HCT116 (cell line): ENCODE measurements around the gene TFF2. TPM values are rescaled to one million over a fixed set of nuclear protein-coding genes. Genes with fewer than 3 reads are reported as not detected.

Experiments used
- ATAC-seq: fragments of 200-7000 bp; cut with Tn5 transposase; 2 replicates; pipeline ENCODE4 v1.9.1; 2020; ENCODE audit warnings: mild to moderate bottlenecking, moderate library complexity
- BruUV-seq: library from RNA; stranded (reverse); fragments of 400-500 nt; replicated peaks from 2 replicates; lab custom pipeline; 2021; lab: Mats Ljungman, UMichigan
- CTCF ChIA-PET: fragments of 300-600 bp; sonication (Branson Sonifier 250); formaldehyde crosslinking; loops from one replicate; lab custom pipeline; 2021; ENCODE audit warnings: antibody characterized with exemption; lab: Charles Lee
- POLR2A ChIA-PET: fragments of 300-600, 350-600 bp; sonication (Branson Sonifier 250); formaldehyde crosslinking; loops from one replicate; lab custom pipeline; 2021; ENCODE audit warnings: antibody characterized with exemption; lab: Charles Lee
- RAD21 ChIA-PET, 2 experiments: fragments of 300-600 bp; sonication (Branson Sonifier 250); formaldehyde crosslinking; loops; one replicate each; lab custom pipeline; 2023; ENCODE audit warnings: low total read pairs in 2 of 2; ENCODE audit not compliant: uncharacterized antibody in 2 of 2, unreplicated experiment in 2 of 2, low non-redundant PET in 1 of 2; lab: Charles Lee
- DNase-seq: peaks from one replicate; pipeline ENCODE4 v3.0.0-alpha.2; 2010; ENCODE audit warnings: low read depth, low spot score
- H2AFZ ChIP-seq: fragments of 200-600 bp; shearing (Covaris generic), sonication (generic); 2 replicates; pipeline ENCODE4 v1.6.1; 2017; ENCODE audit warnings: low read depth, mixed run types, mixed read lengths, antibody characterized with exemption, low read length; ENCODE audit not compliant: poor library complexity, severe bottlenecking
- H3K27ac ChIP-seq: 2 replicates; pipeline ENCODE4 v1.5.1; 2012; ENCODE audit warnings: low read depth, low read length
- H3K27me3 ChIP-seq: fragments of 200-600 bp; sonication (generic); 2 replicates; pipeline ENCODE4 v1.6.1; 2016; ENCODE audit warnings: mixed run types, low read length, mixed read lengths; ENCODE audit not compliant: insufficient read depth
- H3K36me3 ChIP-seq, 2 experiments: fragments of 200-500 bp in 1 of 2; fragments of 200-600 bp in 1 of 2; sonication (Bioruptor generic) in 1 of 2; sonication (generic) in 1 of 2; 2 replicates each; pipeline versions ENCODE4 v1.5.1 to v1.6.1; 2014 to 2016; ENCODE audit warnings: low read length in 2 of 2, inconsistent platforms in 1 of 2, mixed read lengths in 1 of 2, mixed run types in 1 of 2; ENCODE audit not compliant: insufficient read depth in 2 of 2, control insufficient read depth in 1 of 2
- H3K4me1 ChIP-seq, 2 experiments: fragments of 200-600 bp in 1 of 2; sonication (generic) in 1 of 2; 2 replicates each; pipeline versions ENCODE4 v1.5.1 to v1.6.1; 2012 to 2017; ENCODE audit warnings: low read length in 2 of 2, inconsistent platforms in 1 of 2, mild to moderate bottlenecking in 1 of 2, mixed read lengths in 1 of 2, mixed run types in 1 of 2, moderate library complexity in 1 of 2; ENCODE audit not compliant: insufficient read depth in 2 of 2, control insufficient read depth in 1 of 2
- H3K4me2 ChIP-seq: fragments of 200-600 bp; sonication (generic); 2 replicates; pipeline ENCODE4 v1.6.1; 2017; ENCODE audit warnings: mixed run types, low read length, mixed read lengths
- H3K4me3 ChIP-seq, 2 experiments: fragments of 200-600 bp in 1 of 2; sonication (generic) in 1 of 2; replicated peaks in 1 of 2; 2 replicates each; pipeline ENCODE4 v1.5.1; 2011 to 2016; ENCODE audit warnings: low read length in 2 of 2, control low read depth in 1 of 2, low read depth in 1 of 2, mild to moderate bottlenecking in 1 of 2, mixed read lengths in 1 of 2, mixed run types in 1 of 2
- H3K79me2 ChIP-seq: fragments of 200-600 bp; sonication (generic); 2 replicates; pipeline ENCODE4 v1.6.1; 2017; ENCODE audit warnings: mild to moderate bottlenecking, mixed run types, low read length, moderate library complexity, mixed read lengths; ENCODE audit not compliant: insufficient read depth
- H3K9ac ChIP-seq: fragments of 200-600 bp; sonication (generic); 2 replicates; pipeline ENCODE4 v1.6.1; 2016; ENCODE audit warnings: low read length, mixed read lengths
- H3K9me2 ChIP-seq: fragments of 200-600 bp; sonication (generic), shearing (Covaris generic); 2 replicates; pipeline ENCODE4 v1.6.1; 2017; ENCODE audit warnings: mixed run types, mild to moderate bottlenecking, moderate library complexity; ENCODE audit not compliant: insufficient read depth
- H3K9me3 ChIP-seq, 2 experiments: fragments of 200-500 bp in 1 of 2; fragments of 200-600 bp in 1 of 2; sonication (Bioruptor generic) in 1 of 2; sonication (generic) in 1 of 2; 2 replicates each; pipeline ENCODE4 v1.6.1; 2014 to 2017; ENCODE audit warnings: low read length in 2 of 2, mixed read lengths in 2 of 2, inconsistent platforms in 1 of 2, low read depth in 1 of 2, mild to moderate bottlenecking in 1 of 2, mixed run types in 1 of 2, moderate library complexity in 1 of 2; ENCODE audit not compliant: control insufficient read depth in 1 of 2, insufficient read depth in 1 of 2
- H4K20me1 ChIP-seq: fragments of 200-600 bp; sonication (generic), shearing (Covaris generic); 2 replicates; pipeline ENCODE4 v1.6.1; 2017; ENCODE audit warnings: mixed run types, mild to moderate bottlenecking, moderate library complexity; ENCODE audit not compliant: insufficient read depth
- ATF3 ChIP-seq: IDR thresholded peaks from 2 replicates; pipeline ENCODE4 v1.6.1; 2012
- CBX3 ChIP-seq: IDR thresholded peaks from 2 replicates; pipeline ENCODE4 v1.6.1; 2012; ENCODE audit warnings: low read depth
- CEBPB ChIP-seq: IDR thresholded peaks from 2 replicates; pipeline ENCODE4 v1.6.1; 2012; ENCODE audit warnings: low read depth
- CTCF ChIP-seq, 3 experiments: fragments of 200-600 bp in 1 of 3; sonication (generic) in 1 of 3; IDR thresholded peaks in 2 of 3; conservative IDR thresholded peaks in 1 of 3; 2 replicates each; pipeline ENCODE4 v1.5.1; 2012 to 2017; ENCODE audit warnings: low read depth in 2 of 3, low read length in 2 of 3, antibody characterized with exemption in 1 of 3, borderline replicate concordance in 1 of 3, control low read depth in 1 of 3, mild to moderate bottlenecking in 1 of 3, mixed read lengths in 1 of 3, mixed run types in 1 of 3, moderate library complexity in 1 of 3; ENCODE audit not compliant: insufficient read depth in 1 of 3
- EGR1 ChIP-seq: IDR thresholded peaks from 2 replicates; pipeline ENCODE4 v1.6.1; 2012; ENCODE audit warnings: low read depth
- EZH2 ChIP-seq: fragments of 200-600 bp; sonication (generic); IDR thresholded peaks from 2 replicates; pipeline ENCODE4 v1.6.1; 2017; ENCODE audit warnings: antibody characterized with exemption, mixed run types
- EZH2phosphoT487 ChIP-seq: fragments of 200-600 bp; IDR thresholded peaks from 2 replicates; pipeline ENCODE4 v1.6.1; 2018; ENCODE audit warnings: antibody characterized with exemption, borderline replicate concordance
- FOSL1 ChIP-seq: IDR thresholded peaks from 2 replicates; pipeline ENCODE4 v1.6.1; 2012; ENCODE audit warnings: low read depth
- MAX ChIP-seq: IDR thresholded peaks from 2 replicates; pipeline ENCODE4 v1.6.1; 2012
- POLR2A ChIP-seq: IDR thresholded peaks from 2 replicates; pipeline ENCODE4 v1.7.0; 2011; ENCODE audit warnings: borderline replicate concordance; ENCODE audit not compliant: insufficient read depth, insufficient read length; ENCODE audit errors: extremely low read depth
- POLR2AphosphoS5 ChIP-seq: IDR thresholded peaks from 2 replicates; pipeline ENCODE4 v1.6.1; 2011; ENCODE audit warnings: mild to moderate bottlenecking, low read depth, low read length, moderate library complexity
- RAD21 ChIP-seq: IDR thresholded peaks from 2 replicates; pipeline ENCODE4 v1.6.1; 2012; ENCODE audit warnings: low read depth, mild to moderate bottlenecking
- SIN3A ChIP-seq: IDR thresholded peaks from 2 replicates; pipeline ENCODE4 v1.6.1; 2012; ENCODE audit warnings: low read depth
- SP1 ChIP-seq: IDR thresholded peaks from 2 replicates; pipeline ENCODE4 v1.6.1; 2012; ENCODE audit warnings: low read depth
- TCF7L2 ChIP-seq: IDR thresholded peaks from 2 replicates; pipeline ENCODE4 v1.7.0; 2011; ENCODE audit warnings: borderline replicate concordance, inconsistent platforms; ENCODE audit not compliant: insufficient read depth, insufficient read length; ENCODE audit errors: extremely low read depth
- YY1 ChIP-seq: IDR thresholded peaks from 2 replicates; pipeline ENCODE4 v1.6.1; 2011; ENCODE audit warnings: low read length, low read depth, moderate library complexity, mild to moderate bottlenecking; ENCODE audit not compliant: insufficient replicate concordance; ENCODE audit errors: extremely low read depth
- ZFX ChIP-seq: fragments of 450-650 bp; IDR thresholded peaks from 2 replicates; pipeline ENCODE4 v1.6.1; 2017
- ZNF274 ChIP-seq: fragments of 200-500 bp; sonication (Bioruptor generic); IDR thresholded peaks from 2 replicates; pipeline ENCODE4 v1.6.1; 2014; ENCODE audit warnings: mild to moderate bottlenecking, low read depth, low read length, inconsistent platforms
- intact Hi-C: fragments of 100-400 bp; cut with micrococcal nuclease; formaldehyde crosslinking; loops from 2 replicates; pipeline ENCODE4 v1.10.0; 2022
- total RNA-seq: library from RNA; stranded (reverse); gene quantifications from one replicate; pipeline ENCODE4 v1.2.1, GENCODE V29; 2021; ENCODE audit not compliant: unreplicated experiment

TFF2 gene
- total RNA-seq, 1 experiment from 2014 or later = not detected

DNA sequence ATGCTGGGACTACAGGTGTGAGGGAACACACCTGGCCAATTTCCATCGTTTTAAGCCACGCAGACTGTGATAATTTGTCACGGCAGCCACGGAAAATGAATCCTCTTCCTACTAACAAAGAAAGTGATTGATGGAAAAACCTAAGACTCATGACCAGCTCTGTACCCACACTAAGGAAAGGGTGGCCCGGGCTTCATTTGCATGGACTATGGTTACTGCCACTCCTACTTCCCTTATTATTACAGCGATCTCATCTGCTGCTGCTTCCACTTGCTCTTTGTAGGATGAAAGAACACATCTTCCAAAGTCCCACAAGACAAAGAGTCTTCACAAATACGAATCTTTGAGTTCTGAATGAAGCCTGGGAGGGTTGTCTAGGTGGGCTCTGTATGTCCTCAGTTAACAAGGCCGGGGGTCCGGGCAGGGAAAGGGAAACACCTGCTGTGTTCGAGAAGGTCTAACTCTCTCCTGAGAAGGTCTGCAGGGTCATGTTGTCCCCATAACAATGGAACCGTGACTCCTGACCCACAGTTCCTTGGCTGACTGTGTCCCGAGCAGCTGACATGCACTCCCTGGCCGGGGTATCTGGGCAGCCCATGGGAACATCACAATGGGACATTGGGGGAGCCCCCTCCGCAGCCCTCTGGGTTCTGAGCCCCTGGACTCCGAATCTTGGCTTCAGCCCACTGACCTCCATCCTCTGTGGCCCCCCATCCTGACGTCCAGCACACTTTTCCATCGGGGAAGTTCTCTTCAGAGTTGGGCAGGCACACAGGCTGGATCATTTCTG is 28.8 kb upstream of the TFF2 start:
- intact Hi-C loops = loop anchor here (10.0 kb wide), 1 partner anchor 155 kb away; no protein-coding TSS in a partner anchor
- no peaks in the 10 kb centered on the region for H3K79me2 ChIP-seq
- no peak overlapping the region for H3K4me2 ChIP-seq
- no peaks in the 10 kb centered on the region for H3K9me2 ChIP-seq
- ChIA-PET CTCF (no interaction called here), RAD21 (no interaction called here), POLR2A (no interaction called here)
- no peak overlapping the region for H3K4me3 ChIP-seq
- no peak overlapping the region for H2AFZ ChIP-seq
- H3K9ac ChIP-seq = no peak overlapping the region
- DNase-seq (no peak), ATAC-seq (no peak)
- no peaks in the 10 kb centered on the region for H3K27me3 ChIP-seq
- no peaks in the 10 kb centered on the region for H3K36me3 ChIP-seq
- peaks cover 4 to 5% of the 10 kb centered on the region in 2 experiments; a peak in 2 of 4 replicates for H3K9me3 ChIP-seq
- no peaks in the 10 kb centered on the region for H3K4me1 ChIP-seq
- TF ChIP-seq TCF7L2 (no peak), POLR2A (no peak), MAX (no peak), CTCF (IDR thresholded peaks at IDR 0.05 in 2 of 3, conservative IDR thresholded peaks at IDR 0.05 in 1 of 3; ENCODE audit: borderline replicate concordance in 1 of 3, insufficient read depth in 1 of 3, low read depth in 2 of 3, low read length in 2 of 3) (no peak), SIN3A (no peak)
- H3K27ac ChIP-seq = no peak overlapping the region
- no peaks in the 10 kb centered on the region for H4K20me1 ChIP-seq
- no TSS peak for BruUV-seq

GRCh38 chr21:42378418-42378817 is 27.6 kb upstream of the TFF2 start:
- Histone ChIP-seq H4K20me1 (no peaks in the 10 kb centered on the region), H3K4me3 (no peak overlapping the region), H3K36me3 (no peaks in the 10 kb centered on the region), H3K4me1 (no peaks in the 10 kb centered on the region), H3K27me3 (0 out of 2 replicates have a peak, but pooled peaks cover 3% of the 10 kb centered on the region), H3K9me3 (peaks cover 4 to 5% of the 10 kb centered on the region in 2 experiments; a peak in 2 of 4 replicates), H3K4me2 (no peak overlapping the region), H3K27ac (no peak overlapping the region), H2AFZ (no peak overlapping the region), H3K79me2 (no peaks in the 10 kb centered on the region), H3K9me2 (no peaks in the 10 kb centered on the region), H3K9ac (no peak overlapping the region)
- ATAC-seq = no peak
- no peak for DNase-seq
- POLR2A ChIA-PET = no interaction called here
- no TSS peak for BruUV-seq
- RAD21 ChIA-PET = no interaction called here
- CTCF ChIA-PET = no interaction called here
- intact Hi-C loops = no loop called here
- no peak for TF ChIP-seq CEBPB
- no peak for TF ChIP-seq ZNF274
- no peak for TF ChIP-seq ZFX
- TF ChIP-seq POLR2A = no peak
- no peak for TF ChIP-seq FOSL1
- TF ChIP-seq SP1 = no peak
- no peak for TF ChIP-seq EZH2phosphoT487
- TF ChIP-seq ATF3 = no peak
- TF ChIP-seq EGR1 = no peak
- TF ChIP-seq EZH2 = no peak
- TF ChIP-seq POLR2AphosphoS5 = no peak
- no peak for TF ChIP-seq MAX
- TF ChIP-seq YY1 = no peak
- no peak for TF ChIP-seq RAD21
- TF ChIP-seq CBX3 = no peak
